ENCODE data around the gene SIRT3.
"Not testable (repeated sequence)": the region's sequence is repeated elsewhere in the genome, so short reads cannot be mapped to it uniquely, and the experiment has no call there.

Gene SIRT3

DNA sequence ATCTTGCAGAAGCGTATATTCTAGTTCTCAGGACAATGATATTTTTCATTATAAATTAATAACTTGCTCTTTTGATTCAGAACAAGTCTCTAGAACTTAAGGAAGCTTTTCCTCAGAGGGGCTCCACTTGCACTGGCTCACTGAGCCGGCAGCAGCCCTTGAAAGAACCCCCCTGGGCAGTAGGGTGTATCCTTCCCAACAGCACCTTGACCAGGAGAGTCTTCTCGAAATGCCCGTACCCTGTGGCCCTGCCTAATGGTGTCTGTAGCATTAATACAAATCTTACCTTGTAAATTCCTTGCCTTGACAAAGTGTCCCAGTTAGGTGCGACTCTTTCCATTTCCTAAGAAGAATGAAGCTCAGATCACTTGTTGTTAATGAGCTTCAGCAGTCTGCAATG lies 14.1 kb upstream of the SIRT3 start:
- DNase-seq (ENCODE audit: extremely low spot score) = no peak
- CTCF ChIA-PET = interaction anchor here (0.6 to 4.3 kb wide), 41 partner anchors 10 to 269 kb away, joined by 3 to 85 read pairs (median 7); partner anchors contain the start of genes BET1L, IFITM5, PSMD13 and RIC8A
- TF ChIP-seq, protein P1, sequence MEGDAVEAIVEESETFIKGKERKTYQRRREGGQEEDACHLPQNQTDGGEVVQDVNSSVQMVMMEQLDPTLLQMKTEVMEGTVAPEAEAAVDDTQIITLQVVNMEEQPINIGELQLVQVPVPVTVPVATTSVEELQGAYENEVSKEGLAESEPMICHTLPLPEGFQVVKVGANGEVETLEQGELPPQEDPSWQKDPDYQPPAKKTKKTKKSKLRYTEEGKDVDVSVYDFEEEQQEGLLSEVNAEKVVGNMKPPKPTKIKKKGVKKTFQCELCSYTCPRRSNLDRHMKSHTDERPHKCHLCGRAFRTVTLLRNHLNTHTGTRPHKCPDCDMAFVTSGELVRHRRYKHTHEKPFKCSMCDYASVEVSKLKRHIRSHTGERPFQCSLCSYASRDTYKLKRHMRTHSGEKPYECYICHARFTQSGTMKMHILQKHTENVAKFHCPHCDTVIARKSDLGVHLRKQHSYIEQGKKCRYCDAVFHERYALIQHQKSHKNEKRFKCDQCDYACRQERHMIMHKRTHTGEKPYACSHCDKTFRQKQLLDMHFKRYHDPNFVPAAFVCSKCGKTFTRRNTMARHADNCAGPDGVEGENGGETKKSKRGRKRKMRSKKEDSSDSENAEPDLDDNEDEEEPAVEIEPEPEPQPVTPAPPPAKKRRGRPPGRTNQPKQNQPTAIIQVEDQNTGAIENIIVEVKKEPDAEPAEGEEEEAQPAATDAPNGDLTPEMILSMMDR (IDR thresholded peaks at IDR 0.05; ENCODE audit: control extremely low read depth, extremely low read depth, low read depth, missing control alignments) = no peak
- POLR2A ChIA-PET = no interaction called here

DNA sequence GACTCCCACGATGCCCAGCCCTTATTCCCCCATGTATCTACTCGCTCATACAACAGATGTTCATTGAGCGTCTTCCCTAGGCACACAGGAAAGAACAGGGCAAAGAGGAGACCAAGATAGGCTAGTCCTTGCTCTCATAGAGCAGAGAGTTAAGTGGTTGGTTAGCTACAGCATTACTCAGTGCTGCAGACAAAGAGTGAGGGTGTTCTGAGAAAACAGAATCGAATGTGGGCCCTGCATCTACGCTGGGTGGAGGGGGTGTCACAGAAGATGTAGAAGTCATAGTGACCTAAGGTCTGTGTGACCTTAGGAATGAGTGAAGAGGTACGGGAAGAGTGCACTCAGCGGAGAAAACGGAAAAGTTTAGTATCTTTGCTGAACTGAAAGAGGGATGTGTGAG lies 12.9 kb upstream of the SIRT3 start:
- POLR2A ChIA-PET = no interaction called here
- CTCF ChIA-PET = interaction anchor here (0.8 to 4.3 kb wide), 6 partner anchors 11 to 148 kb away, joined by 3 to 85 read pairs (median 21); partner anchors contain the start of genes PSMD13 and SIRT3
- TF ChIP-seq, protein P1 (IDR thresholded peaks at IDR 0.05; ENCODE audit: control extremely low read depth, extremely low read depth, low read depth, missing control alignments) = no peak
- no peak for DNase-seq (ENCODE audit: extremely low spot score)

DNA sequence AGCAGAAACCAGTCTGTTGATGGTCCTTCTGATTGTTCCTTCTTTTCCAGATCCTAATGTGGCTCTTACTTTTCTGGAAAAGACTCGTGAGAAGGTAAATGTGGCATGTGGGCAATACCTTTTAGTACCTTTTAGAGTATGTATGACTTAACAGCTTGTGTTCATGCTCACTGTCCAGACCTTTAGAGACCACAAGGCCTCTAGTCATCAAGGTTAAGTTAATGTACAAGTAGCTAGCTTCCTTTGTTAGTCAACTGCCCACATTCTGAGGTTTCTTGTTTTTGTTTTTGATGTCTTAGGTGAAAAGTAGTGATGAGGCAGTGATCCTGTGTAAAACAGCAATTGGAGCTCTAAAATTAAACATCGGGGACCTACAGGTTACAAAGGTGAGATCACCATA lies 8.2 kb upstream of the SIRT3 start:
- no peak for DNase-seq (ENCODE audit: extremely low spot score)
- CTCF ChIA-PET = interaction anchor here (0.7 to 2.3 kb wide), 4 partner anchors 10 to 275 kb away, joined by 3 to 5 read pairs (median 3); no protein-coding TSS in a partner anchor
- POLR2A ChIA-PET = interaction anchor here (0.7 kb wide), 1 partner anchor 435 kb away, joined by 4 read pairs; no protein-coding TSS in a partner anchor
- TF ChIP-seq, protein P1 (IDR thresholded peaks at IDR 0.05; ENCODE audit: control extremely low read depth, extremely low read depth, low read depth, missing control alignments) = no peak

DNA sequence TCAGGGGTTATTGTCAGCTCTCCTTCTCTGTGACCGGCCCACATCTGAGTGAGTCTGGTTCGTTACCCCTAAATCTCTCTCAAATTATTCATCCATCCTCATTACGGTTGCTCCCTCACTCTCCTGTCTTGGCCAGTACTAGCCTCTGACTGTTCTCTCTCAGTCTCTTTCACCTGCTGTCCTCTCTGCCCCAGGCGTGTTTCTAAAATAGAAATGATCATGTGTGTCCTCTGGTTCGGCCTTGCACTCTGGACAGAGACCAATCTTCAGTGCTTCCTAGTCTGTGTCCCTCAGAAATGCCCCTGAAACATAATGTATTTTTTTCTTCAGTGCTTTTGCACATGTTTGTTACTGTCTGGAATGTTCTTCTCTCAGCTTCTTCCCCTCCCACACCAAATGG lies 5.5 kb upstream of the SIRT3 start:
- ChIA-PET CTCF (interaction anchor here (1.5 to 9.4 kb wide), 2 partner anchors 9 to 114 kb away, joined by 3 to 85 read pairs; no protein-coding TSS in a partner anchor), POLR2A (no interaction called here)
- TF ChIP-seq, protein P1 (IDR thresholded peaks at IDR 0.05; ENCODE audit: control extremely low read depth, extremely low read depth, low read depth, missing control alignments) = no peak
- no peak for DNase-seq (ENCODE audit: extremely low spot score)

DNA sequence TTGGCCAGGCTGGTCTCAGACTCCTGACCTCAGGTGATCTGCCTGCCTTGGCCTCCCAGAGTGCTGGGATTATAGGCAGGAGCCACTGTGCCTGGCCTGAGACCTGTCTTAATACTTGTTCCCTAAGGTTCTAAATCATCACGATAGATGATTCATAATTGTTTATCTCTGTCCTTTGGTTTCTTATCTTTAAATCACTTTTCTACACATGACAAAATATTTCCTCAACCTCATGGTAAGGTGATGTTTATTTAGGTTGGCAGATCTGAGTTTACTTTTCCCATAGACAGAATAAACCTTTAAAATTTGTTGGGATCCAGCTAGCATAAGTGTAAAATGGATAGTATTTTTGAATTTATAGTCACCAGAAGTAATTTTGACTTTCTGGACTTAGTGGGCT lies 4.2 kb upstream of the SIRT3 start:
- CTCF ChIA-PET = interaction anchor here (9.4 kb wide), 1 partner anchor 10 kb away, joined by 85 read pairs; no protein-coding TSS in a partner anchor

DNA sequence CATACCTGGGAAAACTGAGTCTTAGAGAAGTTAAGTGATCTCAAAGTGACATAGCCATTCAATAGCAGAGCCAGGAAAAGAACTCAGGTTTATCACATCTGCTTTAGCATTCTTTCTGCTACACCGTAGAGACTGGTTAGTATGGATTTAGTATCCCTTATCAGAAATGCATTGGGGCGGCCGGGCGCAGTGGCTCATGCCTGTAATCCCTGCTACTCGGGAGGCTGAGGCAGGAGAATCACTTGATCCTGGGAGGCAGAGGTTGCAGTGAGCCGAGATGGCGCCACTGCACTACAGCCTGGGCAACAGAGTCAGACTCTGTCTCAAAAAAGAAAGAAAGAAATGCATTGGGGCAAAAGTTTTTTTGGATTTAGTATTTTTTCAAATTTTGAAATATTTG lies 2.2 kb upstream of the SIRT3 start:
- DNase-seq (ENCODE audit: extremely low spot score) = not testable (repeated sequence)
- CTCF ChIA-PET = interaction anchor here (1.2 to 9.4 kb wide), 3 partner anchors 12 to 68 kb away, joined by 3 to 85 read pairs (median 3); partner anchors contain the start of genes BET1L and RIC8A
- POLR2A ChIA-PET = interaction anchor here (1.3 kb wide), 1 partner anchor 31 kb away, joined by 4 read pairs; the partner anchor contains the start of genes BET1L and RIC8A

More for the DNA sequence above, 4.2 kb upstream of the SIRT3 start:
- no peak for DNase-seq (ENCODE audit: extremely low spot score)
- TF ChIP-seq, protein P1 (IDR thresholded peaks at IDR 0.05; ENCODE audit: control extremely low read depth, extremely low read depth, low read depth, missing control alignments) = no peak
- POLR2A ChIA-PET = no interaction called here
